Esophagus squamous epithelium (tissue), 4 donors: ENCODE results near the gene LANCL1.

Experiments used
- CTCF ChIP-seq, 6 experiments: fragments of 450-650 bp in 4 of 6; fragments of 200-600 bp in 2 of 6; sonication (generic) in 2 of 6; IDR thresholded peaks; one replicate each; pipeline ENCODE4 v1.5.1; 2016 to 2019; ENCODE audit warnings: antibody characterized with exemption in 6 of 6, mild to moderate bottlenecking in 4 of 6, moderate library complexity in 4 of 6
- POLR2A ChIP-seq, 4 donors: fragments of 450-650 bp; IDR thresholded peaks; one replicate each; pipeline ENCODE4 v1.6.1; 2017; ENCODE audit warnings: antibody characterized with exemption in 4 of 4, mild to moderate bottlenecking in 4 of 4, moderate library complexity in 3 of 4

DNA sequence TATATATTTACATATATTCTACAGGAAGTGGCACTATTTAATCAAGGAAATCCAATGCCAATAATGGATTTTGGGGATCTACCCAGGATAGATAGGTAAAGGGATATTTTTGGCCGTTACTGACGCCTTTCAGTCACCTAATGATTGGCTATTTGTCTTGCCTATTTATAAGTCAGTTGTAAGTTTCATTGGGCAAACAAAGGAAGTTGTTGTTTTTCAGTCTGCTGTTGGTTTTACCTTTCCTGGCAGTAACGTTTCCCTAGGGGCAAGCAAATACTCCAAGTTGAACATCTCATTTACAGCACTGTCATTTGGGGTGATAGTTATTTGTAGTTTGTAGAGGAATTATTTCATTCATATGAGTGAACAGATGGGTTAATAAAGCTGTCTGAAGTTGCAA is 17.0 kb upstream of the LANCL1 start:
- no peak for TF ChIP-seq POLR2A (IDR thresholded peaks at IDR 0.05)
- no peak for TF ChIP-seq CTCF (IDR thresholded peaks at IDR 0.05)
